K562 (cell line): Measurements from ENCODE around the gene CRX. TPM values are rescaled to one million over a fixed set of nuclear protein-coding genes. Genes with fewer than 3 reads are reported as not detected.

ENCODE experiments used
- ATAC-seq: fragments of 200-7000 bp; cut with Tn5 transposase; 3 replicates; pipeline ENCODE4 v1.9.1; 2020; ENCODE audit warnings: moderate library complexity
- BruUV-seq: library from RNA; stranded (reverse); fragments of 400-500 nt; replicated peaks from 2 replicates; lab custom pipeline; 2021; lab: Mats Ljungman, UMichigan
- CTCF ChIA-PET: fragments of 300-600 bp; formaldehyde crosslinking; extraction: SDS; loops from one replicate; lab custom pipeline; 2021; ENCODE audit warnings: low intra/inter-chr PET ratio; lab: Yijun Ruan, JAX
- POLR2A ChIA-PET: fragments of 300-600, 350-650 bp; sonication (Branson Sonifier 250); formaldehyde crosslinking; extraction: SDS; loops from one replicate; lab custom pipeline; 2021; ENCODE audit warnings: antibody characterized with exemption, inconsistent platforms; lab: Yijun Ruan, JAX
- DNase-seq, 4 experiments: peaks; one replicate each; pipeline versions ENCODE4 v3.0.0 to v3.0.0-alpha.2; 2011 to 2018; ENCODE audit warnings: low spot score in 3 of 4, mixed read lengths in 3 of 4; ENCODE audit errors: extremely low read depth in 1 of 4
- FAIRE-seq: peaks from 2 replicates; lab custom pipeline; 2011; peaks lifted over from hg19 to GRCh38; lab: Jason Lieb, UNC
- H2AFZ ChIP-seq: 2 replicates; pipeline ENCODE4 v1.6.0; 2011; ENCODE audit warnings: low read depth, low read length, control low read depth, inconsistent platforms
- H3K27ac ChIP-seq: fragments of 200-600 bp; 3 replicates; pipeline ENCODE4 v1.8.0; 2011; ENCODE audit warnings: low read depth, mild to moderate bottlenecking, control low read depth, inconsistent platforms, low read length, moderate library complexity, mixed read lengths; ENCODE audit errors: extremely low read depth
- H3K27me3 ChIP-seq, 2 experiments: fragments of 300-600 bp in 1 of 2; 2 replicates in 1 of 2; 3 replicates in 1 of 2; pipeline versions ENCODE4 v1.6.0 to v1.8.0; 2011; ENCODE audit warnings: inconsistent platforms in 2 of 2, low read length in 2 of 2, mild to moderate bottlenecking in 1 of 2, mixed read lengths in 1 of 2, moderate library complexity in 1 of 2; ENCODE audit not compliant: control insufficient read depth in 2 of 2, insufficient read depth in 2 of 2
- H3K36me3 ChIP-seq: fragments of 300-600 bp; 3 replicates; pipeline ENCODE4 v1.8.0; 2011; ENCODE audit warnings: mild to moderate bottlenecking, low read length, inconsistent platforms; ENCODE audit not compliant: control insufficient read depth, insufficient read depth
- H3K4me1 ChIP-seq, 2 experiments: fragments of 200-600 bp in 1 of 2; replicated peaks in 1 of 2; 2 replicates in 1 of 2; 3 replicates in 1 of 2; pipeline versions ENCODE4 v1.5.1 to v1.8.0; 2011; ENCODE audit warnings: inconsistent platforms in 2 of 2, low read length in 2 of 2, mild to moderate bottlenecking in 1 of 2, mixed read lengths in 1 of 2, moderate library complexity in 1 of 2; ENCODE audit not compliant: control insufficient read depth in 2 of 2, insufficient read depth in 2 of 2
- H3K4me2 ChIP-seq: 2 replicates; pipeline ENCODE4 v1.6.1; 2011; ENCODE audit warnings: low read length, control low read depth, inconsistent platforms, mixed read lengths; ENCODE audit not compliant: insufficient read depth
- H3K4me3 ChIP-seq: fragments of 200-600 bp; sonication (generic), shearing (Covaris generic); 2 replicates; pipeline ENCODE4 v1.5.1; 2016; ENCODE audit warnings: control low read depth, inconsistent platforms
- H3K79me2 ChIP-seq: fragments of 200-600 bp; 3 replicates; pipeline ENCODE4 v1.8.0; 2011; ENCODE audit warnings: low read length, inconsistent platforms; ENCODE audit not compliant: control insufficient read depth, insufficient read depth
- H3K9ac ChIP-seq, 2 experiments: 2 replicates each; pipeline versions ENCODE4 v1.6.0 to v1.6.1; 2011; ENCODE audit warnings: low read depth in 2 of 2, low read length in 2 of 2, control low read depth in 1 of 2, inconsistent platforms in 1 of 2, mild to moderate bottlenecking in 1 of 2, mixed read lengths in 1 of 2; ENCODE audit not compliant: insufficient read depth in 1 of 2
- H3K9me1 ChIP-seq: one replicate; pipeline ENCODE4 v1.6.0; 2011; ENCODE audit warnings: inconsistent platforms, mild to moderate bottlenecking, low read length, moderate library complexity; ENCODE audit not compliant: control insufficient read depth, insufficient read depth
- H3K9me3 ChIP-seq: replicated peaks from 2 replicates; pipeline ENCODE4 v1.5.1; 2011; ENCODE audit warnings: low read depth, low read length, inconsistent platforms; ENCODE audit not compliant: control insufficient read depth, insufficient read depth
- H4K20me1 ChIP-seq: replicated peaks from 2 replicates; pipeline ENCODE4 v1.6.1; 2011; ENCODE audit warnings: low read length, inconsistent platforms, mixed read lengths; ENCODE audit not compliant: control insufficient read depth, insufficient read depth
- CHD2 ChIP-seq: IDR thresholded peaks from 2 replicates; pipeline ENCODE4 v1.6.1; 2011; ENCODE audit warnings: low read depth, low read length
- CREM ChIP-seq: IDR thresholded peaks from 2 replicates; pipeline ENCODE4 v1.6.1; 2014; ENCODE audit warnings: antibody characterized with exemption, low read depth
- EGR1 ChIP-seq: fragments of 450-650 bp; conservative IDR thresholded peaks from 2 replicates; pipeline ENCODE4 v1.6.1; 2017; ENCODE audit warnings: mild to moderate bottlenecking
- GABPB1 ChIP-seq: sonication (generic); formaldehyde crosslinking; IDR thresholded peaks from 2 replicates; pipeline ENCODE4 v1.8.0; 2022; ENCODE audit warnings: mild to moderate bottlenecking, missing genetic modification reagents
- HDAC2 ChIP-seq: fragments of 450-650 bp; IDR thresholded peaks from 2 replicates; pipeline ENCODE4 v1.6.1; 2016; ENCODE audit warnings: mild to moderate bottlenecking
- HEY1 ChIP-seq: fragments of 250-450 bp; sonication (Bioruptor Pico); IDR thresholded peaks from 2 replicates; pipeline ENCODE4 v1.5.0; 2020; ENCODE audit warnings: mild to moderate bottlenecking, moderate library complexity, borderline replicate concordance
- ILK ChIP-seq: fragments of 450-650 bp; IDR thresholded peaks from 2 replicates; pipeline ENCODE4 v1.6.1; 2016; ENCODE audit warnings: missing genetic modification characterization, low read depth, mild to moderate bottlenecking, missing compliant biosample characterization, moderate library complexity, borderline replicate concordance
- KDM1A ChIP-seq, 2 experiments: fragments of 450-650 bp; IDR thresholded peaks; 2 replicates each; pipeline ENCODE4 v1.6.1; 2016; ENCODE audit warnings: mild to moderate bottlenecking in 2 of 2
- KLF1 ChIP-seq: fragments of 450-650 bp; IDR thresholded peaks from 2 replicates; pipeline ENCODE4 v1.6.1; 2016; ENCODE audit warnings: missing genetic modification characterization, missing compliant biosample characterization
- MCM2 ChIP-seq: fragments of 450-650 bp; IDR thresholded peaks from 2 replicates; pipeline ENCODE4 v1.6.1; 2017; ENCODE audit warnings: low read depth, mild to moderate bottlenecking
- MTA1 ChIP-seq: fragments of 450-650 bp; IDR thresholded peaks from 2 replicates; pipeline ENCODE4 v1.6.1; 2017; ENCODE audit warnings: borderline replicate concordance
- MTA3 ChIP-seq: fragments of 450-650 bp; formaldehyde crosslinking; IDR thresholded peaks from 2 replicates; pipeline ENCODE4 v1.6.1; 2017; ENCODE audit warnings: mild to moderate bottlenecking, borderline replicate concordance
- NEUROD1 ChIP-seq: fragments of 150-350 bp; IDR thresholded peaks from 2 replicates; pipeline ENCODE4 v1.6.1; 2014; ENCODE audit warnings: borderline replicate concordance, low read length, low read depth; ENCODE audit not compliant: partially characterized antibody
- NR2C2 ChIP-seq, 2 experiments: fragments of 200-800 bp in 1 of 2; sonication (Bioruptor generic) in 1 of 2; sonication (generic) in 1 of 2; formaldehyde crosslinking in 1 of 2; IDR thresholded peaks; 2 replicates each; pipeline versions ENCODE4 v1.6.1 to v1.8.0; 2016 to 2022; ENCODE audit warnings: mild to moderate bottlenecking in 1 of 2, missing compliant biosample characterization in 1 of 2, missing genetic modification characterization in 1 of 2, missing genetic modification reagents in 1 of 2
- RCOR1 ChIP-seq, 2 experiments: IDR thresholded peaks; 2 replicates each; pipeline ENCODE4 v1.6.1; 2012; ENCODE audit warnings: low read depth in 2 of 2, low read length in 2 of 2, borderline replicate concordance in 1 of 2, improper control_type of control experiment in 1 of 2
- TAF7 ChIP-seq: fragments of 450-650 bp; IDR thresholded peaks from 2 replicates; pipeline ENCODE4 v1.6.1; 2016; ENCODE audit warnings: missing genetic modification characterization, missing compliant biosample characterization
- TBP ChIP-seq: optimal IDR thresholded peaks from 2 replicates; pipeline ENCODE3; 2011; ENCODE audit warnings: low read depth, low read length, improper control_type of control experiment
- TCF3 ChIP-seq: sonication (generic); formaldehyde crosslinking; IDR thresholded peaks from 2 replicates; pipeline ENCODE4 v1.4.0; 2020; ENCODE audit warnings: mild to moderate bottlenecking, missing genetic modification reagents
- TRIM24 ChIP-seq, 2 experiments: fragments of 450-650 bp; IDR thresholded peaks; 2 replicates each; pipeline ENCODE4 v1.6.1; 2016
- TRIM28 ChIP-seq: fragments of 450-650 bp; IDR thresholded peaks from 2 replicates; pipeline ENCODE4 v1.6.1; 2017
- ZFX ChIP-seq: sonication (generic); formaldehyde crosslinking; IDR thresholded peaks from 2 replicates; pipeline ENCODE4 v1.8.0; 2022; ENCODE audit warnings: mild to moderate bottlenecking, missing genetic modification reagents, moderate library complexity
- WGBS: fragments of 100-300 bp; shearing (Covaris generic); methylation state at CpG from one replicate; pipeline ENCODE4 v1.1.6; 2016; ENCODE audit warnings: low coverage, mixed read lengths; ENCODE audit not compliant: insufficient coverage; ENCODE audit errors: missing lambda C conversion rate; 5-methylcytosine and 5-hydroxymethylcytosine counted together
- in situ Hi-C: fragments of 300-500 bp; cut with MboI; formaldehyde crosslinking; loops from 4 replicates; pipeline ENCODE4 v1.15.0; 2018; ENCODE audit warnings: inconsistent platforms, mixed read lengths
- intact Hi-C: fragments of 100-400 bp; cut with micrococcal nuclease; formaldehyde crosslinking; loops from 2 replicates; pipeline ENCODE4 v1.14.2; 2022
- polyA plus RNA-seq, 8 experiments: library from polyadenylated mRNA; depleted of rRNA in 4 of 8; stranded (reverse) in 5 of 8; unstranded in 3 of 8; fragments of >200 nt; fragmentation: Nextera tagmentation in 2 of 8; fragmentation: Illumina TruSeq in 1 of 8; extraction: Ambion mirVana in 2 of 8; extraction: Trizol in 1 of 8; gene quantifications; 2 replicates each; pipeline versions ENCODE4 v1.2.1 to v1.2.3, GENCODE V29; 2011 to 2014; ENCODE audit warnings: inconsistent platforms in 1 of 8, missing spikeins in 1 of 8
- total RNA-seq, 7 experiments: library from RNA; depleted of rRNA in 6 of 7; stranded (reverse); fragments of >200 nt in 6 of 7; fragmentation: Illumina TruSeq in 2 of 7; extraction: Trizol in 2 of 7; gene quantifications; 2 replicates each; pipeline versions ENCODE4 v1.2.1 to v1.2.3, GENCODE V29; 2011 to 2021; ENCODE audit warnings: low replicate concordance in 1 of 7
- TF ChIP-seq, protein P1 (sequence below): sonication (generic); formaldehyde crosslinking; IDR thresholded peaks from 2 replicates; pipeline ENCODE4 v1.8.1; 2023; ENCODE audit warnings: mild to moderate bottlenecking, missing genetic modification reagents

Gene CRX
- total and polyA plus RNA-seq, 9 of the 15 experiments (the other 6 are each of a cell fraction or from before 2014, with no cell fraction given), result 0.01 TPM; not detected in 8

- no peaks in the 10 kb centered on the region for H4K20me1 ChIP-seq
- CTCF ChIA-PET, result interaction anchor here (1.5 kb wide), 1 partner anchor 11 kb away, joined by 7 read pairs; no protein-coding TSS in a partner anchor
- peaks cover 3% of the 10 kb centered on the region for H3K9me1 ChIP-seq
- peaks cover 11 to 29% of the 10 kb centered on the region in 2 experiments; a peak in 3 of 5 replicates for H3K4me1 ChIP-seq
- DNase-seq (peak; percentile 88 to 94 (median 92)), ATAC-seq (peak; percentile 94), FAIRE-seq (peak; percentile 75)
- no peaks in the 10 kb centered on the region for H3K27me3 ChIP-seq
- H3K4me3 ChIP-seq, result peak within 1 kb of the TSS; percentile 95
- H3K36me3 ChIP-seq, result peaks cover 27% of the 10 kb centered on the region; the same call in 2 of the 3 replicates
- in situ Hi-C loops, result no loop called here
- H3K27ac ChIP-seq, result peak within 1 kb of the TSS; percentile 96
- peak within 1 kb of the TSS; percentile 96 for H2AFZ ChIP-seq
- H3K9ac ChIP-seq, result peak within 1 kb of the TSS; percentile 94 to 100
- WGBS, result 1% methylated on average over 42 of the region's 65 CpGs
- H3K4me2 ChIP-seq, result peak within 1 kb of the TSS; percentile 84
- POLR2A ChIA-PET, result interaction anchor here (0.6 to 1.4 kb wide), 3 partner anchors 9 to 59 kb away, joined by 3 to 6 read pairs (median 5); no protein-coding TSS in a partner anchor
- intact Hi-C loops, result no loop called here
- peaks cover 25% of the 10 kb centered on the region for H3K79me2 ChIP-seq
- no peaks in the 10 kb centered on the region for H3K9me3 ChIP-seq
- no TSS peak for BruUV-seq
- peak; percentile 83 for TF ChIP-seq HDAC2
- TF ChIP-seq, protein P1, sequence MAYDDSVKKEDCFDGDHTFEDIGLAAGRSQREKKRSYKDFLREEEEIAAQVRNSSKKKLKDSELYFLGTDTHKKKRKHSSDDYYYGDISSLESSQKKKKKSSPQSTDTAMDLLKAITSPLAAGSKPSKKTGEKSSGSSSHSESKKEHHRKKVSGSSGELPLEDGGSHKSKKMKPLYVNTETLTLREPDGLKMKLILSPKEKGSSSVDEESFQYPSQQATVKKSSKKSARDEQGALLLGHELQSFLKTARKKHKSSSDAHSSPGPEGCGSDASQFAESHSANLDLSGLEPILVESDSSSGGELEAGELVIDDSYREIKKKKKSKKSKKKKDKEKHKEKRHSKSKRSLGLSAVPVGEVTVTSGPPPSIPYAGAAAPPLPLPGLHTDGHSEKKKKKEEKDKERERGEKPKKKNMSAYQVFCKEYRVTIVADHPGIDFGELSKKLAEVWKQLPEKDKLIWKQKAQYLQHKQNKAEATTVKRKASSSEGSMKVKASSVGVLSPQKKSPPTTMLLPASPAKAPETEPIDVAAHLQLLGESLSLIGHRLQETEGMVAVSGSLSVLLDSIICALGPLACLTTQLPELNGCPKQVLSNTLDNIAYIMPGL (CRISPR knock-in tag), result no peak
- peak; percentile 38; the same call in 1 of the 2 replicates for TF ChIP-seq TRIM28
- TF ChIP-seq ILK (tag), result no peak
- TF ChIP-seq EGR1, result peak; percentile 100
- peak; percentile 76 for TF ChIP-seq TAF7 (tag)
- TF ChIP-seq KDM1A (IDR thresholded peaks at IDR 0.05), result 0 out of 4 replicates have a peak, but pooled peaks of 1 of the 2 experiments have one; percentile 34
- no peak for TF ChIP-seq NR2C2 (CRISPR knock-in tag; IDR thresholded peaks at IDR 0.05)
- peak; percentile 27; the same call in 1 of the 2 replicates for TF ChIP-seq NR2C2 (tag; IDR thresholded peaks at IDR 0.05)
- peak; percentile 40 for TF ChIP-seq ZFX
- TF ChIP-seq MCM2, result no peak
- peak; percentile 53 for TF ChIP-seq CREM
- TF ChIP-seq NEUROD1, result peak; percentile 70
- TF ChIP-seq GABPB1 (CRISPR knock-in tag), result peak; percentile 32
- TF ChIP-seq TCF3, result 0 out of 2 replicates have a peak, but pooled peaks have one; percentile 10
- peak; percentile 65; the same call in 1 of the 2 replicates for TF ChIP-seq MTA3
- TF ChIP-seq TBP, result peak; percentile 81
- TF ChIP-seq CHD2, result 0 out of 2 replicates have a peak, but pooled peaks have one; percentile 28
- no peak for TF ChIP-seq HEY1 (CRISPR knock-in tag)
- peak in 1 of 2 experiments; percentile 76; a peak in 2 of 4 replicates for TF ChIP-seq TRIM24 (IDR thresholded peaks at IDR 0.05)
- TF ChIP-seq KLF1 (tag), result peak; percentile 96
- peak; percentile 49; the same call in 1 of the 2 replicates for TF ChIP-seq MTA1
- 0 out of 4 replicates have a peak, but pooled peaks of 1 of the 2 experiments have one; percentile 20 for TF ChIP-seq RCOR1 (IDR thresholded peaks at IDR 0.05; ENCODE audit: borderline replicate concordance in 1 of 2, low read depth in 2 of 2, low read length in 2 of 2)
Observed at GRCh38 chr19:47778049-47778953, 43.4 kb upstream of the CRX start, which contains the start of gene SELENOW. TSS of gene SELENOW (plus strand) at chr19:47778703. CDS start at chr19:47778786, 83 bp downstream.
